HG03175 (cell line): ENCODE results near the gene ARHGAP4.

Experiments used
- ATAC-seq: cut with Tn5 transposase; IDR thresholded peaks from one replicate; pipeline ENCODE4 v1.9.1; 2021; ENCODE audit warnings: mild to moderate bottlenecking, moderate library complexity; ENCODE audit not compliant: unreplicated experiment

Gene ARHGAP4

GRCh38 chrX:153964105-153964504 is 38.0 kb upstream of the ARHGAP4 start:
- ATAC-seq = no peak

- no peak for ATAC-seq
Measured at GRCh38 chrX:153963546-153963945, 37.5 kb upstream of the ARHGAP4 start.

GRCh38 chrX:153961292-153961691 is 35.2 kb upstream of the ARHGAP4 start:
- no peak for ATAC-seq

- ATAC-seq = no peak
Measured at GRCh38 chrX:153960786-153961185, 34.7 kb upstream of the ARHGAP4 start.

GRCh38 chrX:153960077-153960476 is 34.0 kb upstream of the ARHGAP4 start:
- ATAC-seq = no peak

- ATAC-seq = no peak
Measured at GRCh38 chrX:153959649-153960048, 33.6 kb upstream of the ARHGAP4 start.

- no peak for ATAC-seq
Measured at GRCh38 chrX:153958605-153959004, 32.5 kb upstream of the ARHGAP4 start.

GRCh38 chrX:153957224-153957623 is 31.2 kb upstream of the ARHGAP4 start:
- no peak for ATAC-seq

- no peak for ATAC-seq
Measured at GRCh38 chrX:153956044-153956907, 30.2 kb upstream of the ARHGAP4 start.

GRCh38 chrX:153955228-153955732 is 29.2 kb upstream of the ARHGAP4 start:
- ATAC-seq = no peak

GRCh38 chrX:153954558-153955227 is 28.6 kb upstream of the ARHGAP4 start:
- ATAC-seq = no peak

GRCh38 chrX:153953892-153954557 is 28.0 kb upstream of the ARHGAP4 start:
- ATAC-seq = peak; percentile 12

- ATAC-seq = peak; percentile 52
Measured at GRCh38 chrX:153953342-153953830, 27.3 kb upstream of the ARHGAP4 start.

- ATAC-seq = no peak
Measured at GRCh38 chrX:153952373-153953026, 26.4 kb upstream of the ARHGAP4 start.

- no peak for ATAC-seq
Measured at GRCh38 chrX:153951683-153952372, 25.8 kb upstream of the ARHGAP4 start.

GRCh38 chrX:153950127-153950526 is 24.1 kb upstream of the ARHGAP4 start:
- ATAC-seq = no peak

- no peak for ATAC-seq
Measured at GRCh38 chrX:153948847-153949805, 23.1 kb upstream of the ARHGAP4 start.

GRCh38 chrX:153948002-153948466 is 22.0 kb upstream of the ARHGAP4 start:
- no peak for ATAC-seq
